Activated CD8-positive, alpha-beta T cell treated with anti-CD3 and anti-CD28 coated beads for 36 hours (primary cell): ENCODE measurements around the gene MYLIP. TPM values are rescaled to one million over a fixed set of nuclear protein-coding genes. Genes with fewer than 3 reads are reported as not detected.

Experiments used
- ATAC-seq: fragments of 200-7000 bp; cut with Tn5 transposase; one replicate; pipeline ENCODE4 v1.10.0; 2021; ENCODE audit warnings: mild to moderate bottlenecking, moderate library complexity
- CTCF ChIA-PET: fragments of 350-600 bp; sonication (Branson Sonifier 250); formaldehyde crosslinking; loops from one replicate; lab custom pipeline; 2021; ENCODE audit warnings: antibody characterized with exemption; lab: Charles Lee
- POLR2A ChIA-PET: fragments of 350-600 bp; sonication (Branson Sonifier 250); formaldehyde crosslinking; loops from one replicate; lab custom pipeline; 2021; ENCODE audit warnings: antibody characterized with exemption; lab: Charles Lee
- DNase-seq: peaks from one replicate; pipeline ENCODE4 v3.0.0-alpha.2; 2020
- H3K27ac Mint-ChIP-seq: one replicate; pipeline ENCODE4 v1.8.0; 2021; ENCODE audit warnings: mild to moderate bottlenecking, mixed read lengths
- H3K27me3 Mint-ChIP-seq: one replicate; pipeline ENCODE4 v1.8.0; 2021; ENCODE audit warnings: mixed read lengths
- H3K36me3 Mint-ChIP-seq: one replicate; pipeline ENCODE4 v1.8.0; 2021; ENCODE audit warnings: low read depth, mixed read lengths
- H3K4me1 Mint-ChIP-seq: one replicate; pipeline ENCODE4 v1.8.0; 2021; ENCODE audit warnings: low read depth, mixed read lengths
- H3K4me3 Mint-ChIP-seq: one replicate; pipeline ENCODE4 v1.8.0; 2021; ENCODE audit warnings: mild to moderate bottlenecking, moderate library complexity, mixed read lengths
- H3K9me3 Mint-ChIP-seq: one replicate; pipeline ENCODE4 v1.8.0; 2021; ENCODE audit warnings: mixed read lengths
- CTCF ChIP-seq: fragments of 200-600 bp; IDR thresholded peaks from one replicate; pipeline ENCODE4 v1.8.0; 2022; ENCODE audit warnings: antibody characterized with exemption, mild to moderate bottlenecking
- intact Hi-C: fragments of 100-400 bp; cut with micrococcal nuclease; formaldehyde crosslinking; loops from one replicate; pipeline ENCODE4 v1.10.0; 2022
- total RNA-seq, 2 experiments: library from RNA; stranded (reverse); gene quantifications; one replicate each; pipeline ENCODE4 v1.2.3, GENCODE V29; 2021

MYLIP gene
- total RNA-seq, 2 experiments from 2014 or later: 7.7 to 8.1 TPM

- Mint-ChIP-seq H3K9me3 (peaks cover 18% of the 10 kb centered on the region), H3K36me3 (peaks cover 5% of the 10 kb centered on the region), H3K4me3 (peak overlapping the region; percentile 63), H3K4me1 (peaks cover 24% of the 10 kb centered on the region), H3K27me3 (no peaks in the 10 kb centered on the region), H3K27ac (no peak overlapping the region)
- TF ChIP-seq CTCF: no peak
- ChIA-PET POLR2A (interaction anchor here (0.6 to 1.4 kb wide), 3 partner anchors 50 to 54 kb away, joined by 3 to 9 read pairs (median 4); partner anchors contain the start of gene MYLIP), CTCF (interaction anchor here (0.9 to 2.9 kb wide), 7 partner anchors 12 to 489 kb away, joined by 3 to 11 read pairs (median 5); partner anchors contain the start of gene MYLIP)
- intact Hi-C loops: loop anchor here (5.0 kb wide), 1 partner anchor 49 kb away; no protein-coding TSS in a partner anchor
- DNase-seq: no peak
- ATAC-seq: no peak
Observed at GRCh38 chr6:16180696-16181438, 52.0 kb downstream of the MYLIP start.

DNA sequence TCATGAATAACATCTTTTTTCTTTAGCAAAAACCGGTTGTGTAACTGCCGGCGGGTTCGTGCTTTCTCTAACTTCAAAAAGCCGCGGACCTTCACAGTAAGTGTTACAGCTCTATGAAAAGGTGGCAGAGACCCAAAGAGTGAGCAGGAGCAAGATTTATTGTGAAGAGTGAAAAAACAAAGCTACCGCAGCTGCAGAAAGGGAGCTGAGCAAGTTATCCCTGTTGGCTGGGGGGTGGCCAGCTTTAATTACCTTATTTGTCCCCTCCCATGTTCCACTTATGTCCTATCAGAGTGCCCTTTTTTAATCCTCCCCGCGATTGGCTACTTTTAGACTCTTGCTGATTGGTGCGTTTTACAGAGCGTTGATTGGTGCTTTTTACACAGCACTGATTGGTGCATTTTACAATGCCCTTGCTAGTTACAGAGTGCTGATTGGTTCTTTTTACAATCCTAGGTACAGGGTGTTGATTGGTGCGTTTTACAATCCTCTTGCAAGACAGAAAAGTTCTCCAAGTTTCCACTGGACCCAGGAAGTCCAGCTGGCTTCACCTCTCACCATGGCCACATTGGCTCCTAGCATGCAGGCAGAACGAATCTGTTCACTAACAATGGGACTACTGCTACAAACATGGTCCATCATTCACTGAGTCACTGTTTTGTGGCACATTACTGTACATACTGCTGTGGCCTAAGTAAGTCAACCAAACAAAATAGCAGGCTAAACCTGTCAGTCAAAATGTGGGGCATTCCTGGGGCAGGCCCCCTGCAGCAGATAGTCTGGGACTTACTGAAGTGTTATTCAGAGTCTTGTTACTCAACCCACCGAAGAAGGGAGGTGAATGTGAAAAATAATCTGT is 52.8 kb downstream of the MYLIP start:
- Mint-ChIP-seq H3K9me3 (peaks cover 15% of the 10 kb centered on the region), H3K4me1 (peaks cover 24% of the 10 kb centered on the region), H3K4me3 (no peak overlapping the region), H3K27me3 (no peaks in the 10 kb centered on the region), H3K36me3 (peaks cover 5% of the 10 kb centered on the region), H3K27ac (peak overlapping the region; percentile 7)
- intact Hi-C loops: loop anchor here (2.0 to 5.0 kb wide), 2 partner anchors 49 to 491 kb away; no protein-coding TSS in a partner anchor
- ChIA-PET POLR2A (interaction anchor here (0.6 to 1.9 kb wide), 3 partner anchors 40 to 53 kb away, joined by 3 to 6 read pairs (median 3); partner anchors contain the start of gene MYLIP), CTCF (interaction anchor here (0.9 to 2.9 kb wide), 10 partner anchors 15 to 490 kb away, joined by 3 to 39 read pairs (median 8); no protein-coding TSS in a partner anchor)
- TF ChIP-seq CTCF: no peak
- DNase-seq: no peak
- ATAC-seq: peak; percentile 35

DNA sequence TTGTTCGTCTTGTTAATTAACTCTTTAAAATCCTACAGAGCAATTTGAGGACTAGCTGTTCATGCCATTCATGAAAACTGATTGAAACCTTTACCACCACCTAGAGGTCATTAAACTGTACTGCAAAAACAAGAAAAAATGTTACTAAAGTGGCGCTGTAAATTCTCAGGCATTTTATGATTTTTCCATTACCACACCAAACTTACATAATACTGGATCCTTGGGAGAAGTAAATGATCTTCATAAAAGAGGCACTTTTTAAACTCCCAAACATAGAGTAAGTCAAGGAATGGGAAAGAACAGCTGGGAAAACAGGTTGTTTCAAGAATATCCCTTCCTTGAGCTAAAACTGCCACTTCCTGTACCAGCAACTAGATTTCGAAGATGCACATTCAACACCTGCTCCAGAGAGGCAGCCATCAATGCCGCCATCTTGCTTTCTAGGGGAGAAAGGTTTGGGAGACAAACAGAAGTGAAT is 54.3 kb downstream of the MYLIP start:
- intact Hi-C loops: loop anchor here (2.0 to 5.0 kb wide), 2 partner anchors 51 to 492 kb away; no protein-coding TSS in a partner anchor
- no peak for DNase-seq
- peaks cover 15% of the 10 kb centered on the region for H3K9me3 Mint-ChIP-seq
- no peaks in the 10 kb centered on the region for H3K27me3 Mint-ChIP-seq
- H3K27ac Mint-ChIP-seq: no peak overlapping the region
- no peak overlapping the region for H3K4me3 Mint-ChIP-seq
- POLR2A ChIA-PET: interaction anchor here (0.9 to 1.9 kb wide), 4 partner anchors 39 to 54 kb away, joined by 3 to 6 read pairs (median 4); partner anchors contain the start of gene MYLIP
- peaks cover 5% of the 10 kb centered on the region for H3K36me3 Mint-ChIP-seq
- peak; percentile 74 for TF ChIP-seq CTCF
- peak; percentile 60 for ATAC-seq
- peaks cover 24% of the 10 kb centered on the region for H3K4me1 Mint-ChIP-seq
- CTCF ChIA-PET: interaction anchor here (0.7 to 2.9 kb wide), 57 partner anchors 9 to 524 kb away, joined by 3 to 39 read pairs (median 4); partner anchors contain the start of gene MYLIP

- DNase-seq (peak; percentile 33), ATAC-seq (no peak)
- Mint-ChIP-seq H3K27me3 (no peaks in the 10 kb centered on the region), H3K9me3 (peaks cover 15% of the 10 kb centered on the region), H3K4me1 (peaks cover 24% of the 10 kb centered on the region), H3K27ac (no peak overlapping the region), H3K36me3 (peaks cover 5% of the 10 kb centered on the region), H3K4me3 (no peak overlapping the region)
- intact Hi-C loops: loop anchor here (5.0 kb wide), 1 partner anchor 52 kb away; no protein-coding TSS in a partner anchor
- no peak for TF ChIP-seq CTCF
- ChIA-PET POLR2A (no interaction called here), CTCF (interaction anchor here (1.2 to 2.9 kb wide), 10 partner anchors 14 to 492 kb away, joined by 3 to 39 read pairs (median 9); partner anchors contain the start of gene MYLIP)
Observed at GRCh38 chr6:16184129-16184528, 55.2 kb downstream of the MYLIP start.
